ENCODE data around the gene STH. TPM values are rescaled to one million over a fixed set of nuclear protein-coding genes. Genes with fewer than 3 reads are reported as not detected.

STH gene
- total and polyA plus RNA-seq, 2 experiments from 2014 or later: 0.55 TPM; not detected in 1

- Histone ChIP-seq H3K4me1 (ENCODE audit: insufficient read depth) (no peaks in the 10 kb centered on the region; the same call in 1 of the 2 replicates), H3F3A (replicated peaks; ENCODE audit: low read depth) (no peaks in the 10 kb centered on the region), H3K4me2 (no peak overlapping the region), H2AFZ (no peak overlapping the region), H3K79me2 (replicated peaks; ENCODE audit: insufficient read depth) (no peaks in the 10 kb centered on the region), H3K27ac (ENCODE audit: low read depth) (no peak overlapping the region), H4K20me1 (replicated peaks; ENCODE audit: insufficient read depth) (no peaks in the 10 kb centered on the region), H3K36me3 (ENCODE audit: insufficient read depth) (no peaks in the 10 kb centered on the region), H3K9me2 (ENCODE audit: insufficient read depth) (no peaks in the 10 kb centered on the region), H3K4me3 (no peak overlapping the region), H3K27me3 (ENCODE audit: insufficient read depth) (no peaks in the 10 kb centered on the region)
- H3K4me1 Mint-ChIP-seq: peaks cover 5% of the 10 kb centered on the region
- H3K4me3 Mint-ChIP-seq: no peak overlapping the region
- peaks cover 11% of the 10 kb centered on the region for H3K27me3 Mint-ChIP-seq (ENCODE audit: insufficient read depth, low read depth, poor library complexity)
- ATAC-seq: peak; percentile 83
- no peaks in the 10 kb centered on the region for H3K36me3 Mint-ChIP-seq (ENCODE audit: low read depth)
- no peak overlapping the region for H3K27ac Mint-ChIP-seq
- TF ChIP-seq CREB1 (CRISPR knock-in tag; IDR thresholded peaks at IDR 0.05; ENCODE audit: low read depth) (no peak), REST (IDR thresholded peaks at IDR 0.05; ENCODE audit: unreplicated experiment) (no peak), CTCF (conservative IDR thresholded peaks at IDR 0.05; ENCODE audit: low read depth in 2 of 2) (no peak), JUNB (IDR thresholded peaks at IDR 0.05; ENCODE audit: unreplicated experiment) (no peak), NANOG (IDR thresholded peaks at IDR 0.05; ENCODE audit: borderline replicate concordance) (no peak), ZNF114 (CRISPR knock-in tag; IDR thresholded peaks at IDR 0.05) (no peak), STAT1 (IDR thresholded peaks at IDR 0.05; ENCODE audit: unreplicated experiment) (no peak), EZH2 (IDR thresholded peaks at IDR 0.05; ENCODE audit: low read depth, unreplicated experiment) (no peak), EZH2phosphoT487 (IDR thresholded peaks at IDR 0.05; ENCODE audit: unreplicated experiment) (no peak), POLR2AphosphoS5 (IDR thresholded peaks at IDR 0.05; ENCODE audit: low read depth) (no peak), ZNF331 (CRISPR knock-in tag; IDR thresholded peaks at IDR 0.05; ENCODE audit: low read depth) (no peak), ETS1 (IDR thresholded peaks at IDR 0.05) (no peak), ZNF462 (CRISPR knock-in tag; IDR thresholded peaks at IDR 0.05) (no peak)
- peak; percentile 43 for DNase-seq (ENCODE audit: low spot score)
- H3K9me3 Mint-ChIP-seq: no peaks in the 10 kb centered on the region; the same call in 2 of the 3 replicates
These were observed 6.1 kb upstream of the STH start for GRCh38 chr17:45992904-45993303.

Measured in GM23338 (cell line).